Stimulated activated CD8-positive, alpha-beta memory T cell treated with anti-CD3 and anti-CD28 coated beads, Interleukin-12 subunit alpha, Interleukin-12 subunit beta, amount 100 ng/mL, for 4 hours (primary cell): ENCODE results near the gene FHL5.
"Not testable (repeated sequence)": the region's sequence is repeated elsewhere in the genome, so short reads cannot be mapped to it uniquely, and the experiment has no call there.

Experiments used
- DNase-seq: peaks from one replicate; pipeline ENCODE4 v3.0.0-alpha.2; 2020; ENCODE audit warnings: low read depth

The FHL5 gene

GRCh38 chr6:96610019-96610418 is 47.1 kb downstream of the FHL5 start:
- no peak for DNase-seq

- no peak for DNase-seq
These were observed 48.5 kb downstream of the FHL5 start for GRCh38 chr6:96611342-96611991.

GRCh38 chr6:96613291-96613999 is 50.5 kb downstream of the FHL5 start:
- DNase-seq: no peak

- no peak for DNase-seq
These were observed 57.9 kb downstream of the FHL5 start for GRCh38 chr6:96620851-96621250.

- DNase-seq: no peak
These were observed 59.1 kb downstream of the FHL5 start for GRCh38 chr6:96621983-96622382.

- DNase-seq: no peak
These were observed 62.0 kb downstream of the FHL5 start for GRCh38 chr6:96624957-96625356.

GRCh38 chr6:96626759-96627364 is 63.9 kb downstream of the FHL5 start:
- DNase-seq: no peak

- no peak for DNase-seq
These were observed 68.3 kb downstream of the FHL5 start for GRCh38 chr6:96631248-96631647.

GRCh38 chr6:96637979-96638378 is 75.1 kb downstream of the FHL5 start:
- not testable (repeated sequence) for DNase-seq

- no peak for DNase-seq
These were observed 82.2 kb downstream of the FHL5 start for GRCh38 chr6:96645106-96645505.

- no peak for DNase-seq
These were observed 87.0 kb downstream of the FHL5 start for GRCh38 chr6:96649926-96650325.

GRCh38 chr6:96651816-96652215 is 88.9 kb downstream of the FHL5 start:
- DNase-seq: no peak

GRCh38 chr6:96652552-96652951 is 89.6 kb downstream of the FHL5 start:
- no peak for DNase-seq

GRCh38 chr6:96653181-96653580 is 90.3 kb downstream of the FHL5 start:
- DNase-seq: no peak

GRCh38 chr6:96656567-96656966 is 93.6 kb downstream of the FHL5 start:
- DNase-seq: no peak

GRCh38 chr6:96657344-96657743 is 94.4 kb downstream of the FHL5 start:
- DNase-seq: no peak

GRCh38 chr6:96659084-96659845 is 96.3 kb downstream of the FHL5 start:
- DNase-seq: no peak
